Muscle of back (tissue), 13 donors: ENCODE measurements around the gene ZNF181. TPM values are rescaled to one million over a fixed set of nuclear protein-coding genes. Genes with fewer than 3 reads are reported as not detected.
"Not testable (repeated sequence)": the region's sequence is repeated elsewhere in the genome, so short reads cannot be mapped to it uniquely, and the experiment has no call there.

Experiments
- DNase-seq, 3 donors: peaks; one replicate each; pipeline versions ENCODE4 v3.0.0 to v3.0.0-alpha.2; 2013
- long read RNA-seq, 9 donors: transcript quantifications; one replicate each; lab custom pipeline, GENCODE V29; 2026
- polyA plus RNA-seq, 10 donors: library from polyadenylated mRNA; unstranded; fragments of 120-200 nt; gene quantifications; one replicate each; pipeline ENCODE4 v1.2.1, GENCODE V29; 2013; ENCODE audit not compliant: insufficient read length in 10 of 10

ZNF181 gene
- polyA plus RNA-seq = 10 to 100 TPM; 12.4 to 16.7 (median 14.9) TPM
- long read RNA-seq, donor 1, full-length matches to known transcripts = 3 of 3 reads
- long read RNA-seq, donor 1, partial matches to known transcripts = 0 of 3 reads
- long read RNA-seq, donor 1, other reads (novel, unspliced or antisense) = 0 of 3 reads
- long read RNA-seq, donor 2, full-length matches to known transcripts = 1 of 1 reads
- long read RNA-seq, donor 2, partial matches to known transcripts = 0 of 1 reads
- long read RNA-seq, donor 2, other reads (novel, unspliced or antisense) = 0 of 1 reads
- long read RNA-seq, donor 3 = 0 reads
- long read RNA-seq, donor 4, partial matches to known transcripts = 5 of 6 reads
- long read RNA-seq, donor 4, other reads (novel, unspliced or antisense) = 0 of 6 reads
- long read RNA-seq, donor 5, partial matches to known transcripts = 5 of 7 reads
- long read RNA-seq, donor 5, other reads (novel, unspliced or antisense) = 0 of 7 reads
- long read RNA-seq, donor 6, partial matches to known transcripts = 0 of 2 reads
- long read RNA-seq, donor 6, other reads (novel, unspliced or antisense) = 0 of 2 reads
- long read RNA-seq, donor 7, full-length matches to known transcripts = 4 of 9 reads
- long read RNA-seq, donor 7, partial matches to known transcripts = 5 of 9 reads
- long read RNA-seq, donor 7, other reads (novel, unspliced or antisense) = 0 of 9 reads
- long read RNA-seq, donor 8, partial matches to known transcripts = 0 of 2 reads
- long read RNA-seq, donor 8, other reads (novel, unspliced or antisense) = 0 of 2 reads
- long read RNA-seq, donor 9 = 0 reads

- DNase-seq = peak; percentile 89 to 97 (median 93)
These were observed at the start of gene ZNF181 for GRCh38 chr19:34733746-34734536. Gene ZNF181, plus strand, starts transcription at chr19:34734243. Its CDS starts 795 bp downstream, at chr19:34735038.

GRCh38 chr19:34685266-34685665 is 48.8 kb upstream of the ZNF181 start:
- DNase-seq = not testable (repeated sequence)

- no peak for DNase-seq
These were observed 47.6 kb upstream of the ZNF181 start for GRCh38 chr19:34686455-34686854.

GRCh38 chr19:34687348-34687747 is 46.7 kb upstream of the ZNF181 start:
- no peak for DNase-seq

- no peak for DNase-seq
These were observed 45.5 kb upstream of the ZNF181 start for GRCh38 chr19:34688592-34688991.

- no peak for DNase-seq
These were observed 43.7 kb upstream of the ZNF181 start for GRCh38 chr19:34690372-34690771.

- no peak for DNase-seq
These were observed 41.5 kb upstream of the ZNF181 start for GRCh38 chr19:34692549-34692948.

GRCh38 chr19:34707661-34708060 is 26.4 kb upstream of the ZNF181 start:
- no peak for DNase-seq

GRCh38 chr19:34711890-34712289 is 22.2 kb upstream of the ZNF181 start:
- no peak for DNase-seq

- DNase-seq = peak; percentile 49 to 59 (median 51)
These were observed 21.4 kb upstream of the ZNF181 start for GRCh38 chr19:34712395-34713261.

GRCh38 chr19:34713262-34713637 is 20.8 kb upstream of the ZNF181 start:
- DNase-seq = no peak

GRCh38 chr19:34715357-34715756 is 18.7 kb upstream of the ZNF181 start:
- DNase-seq = no peak

GRCh38 chr19:34722353-34722752 is 11.7 kb upstream of the ZNF181 start:
- DNase-seq = no peak

- DNase-seq = no peak
These were observed 8.6 kb upstream of the ZNF181 start for GRCh38 chr19:34725400-34725799.

GRCh38 chr19:34731019-34731829 is 2.8 kb upstream of the ZNF181 start:
- DNase-seq = no peak

- DNase-seq = no peak
These were observed 2.1 kb upstream of the ZNF181 start for GRCh38 chr19:34731964-34732363.

GRCh38 chr19:34732612-34733211 is 1.3 kb upstream of the ZNF181 start:
- DNase-seq = peak in 1 of 3 donors; percentile 25

GRCh38 chr19:34733266-34733745 is 737 bp upstream of the ZNF181 start:
- DNase-seq = peak in 1 of 3 donors; percentile 82

- DNase-seq = no peak
These were observed 577 bp downstream of the ZNF181 start for GRCh38 chr19:34734537-34735103.
